ENCODE results near the gene SMIM44. TPM values are rescaled to one million over a fixed set of nuclear protein-coding genes. Genes with fewer than 3 reads are reported as not detected.
A peak's percentile ranks its signal among the peaks of the same experiment; 100 is the strongest.

The SMIM44 gene
- total and polyA plus RNA-seq, 2 donors (not counting 1 experiment from before 2014, with no cell fraction given) = not detected

DNA sequence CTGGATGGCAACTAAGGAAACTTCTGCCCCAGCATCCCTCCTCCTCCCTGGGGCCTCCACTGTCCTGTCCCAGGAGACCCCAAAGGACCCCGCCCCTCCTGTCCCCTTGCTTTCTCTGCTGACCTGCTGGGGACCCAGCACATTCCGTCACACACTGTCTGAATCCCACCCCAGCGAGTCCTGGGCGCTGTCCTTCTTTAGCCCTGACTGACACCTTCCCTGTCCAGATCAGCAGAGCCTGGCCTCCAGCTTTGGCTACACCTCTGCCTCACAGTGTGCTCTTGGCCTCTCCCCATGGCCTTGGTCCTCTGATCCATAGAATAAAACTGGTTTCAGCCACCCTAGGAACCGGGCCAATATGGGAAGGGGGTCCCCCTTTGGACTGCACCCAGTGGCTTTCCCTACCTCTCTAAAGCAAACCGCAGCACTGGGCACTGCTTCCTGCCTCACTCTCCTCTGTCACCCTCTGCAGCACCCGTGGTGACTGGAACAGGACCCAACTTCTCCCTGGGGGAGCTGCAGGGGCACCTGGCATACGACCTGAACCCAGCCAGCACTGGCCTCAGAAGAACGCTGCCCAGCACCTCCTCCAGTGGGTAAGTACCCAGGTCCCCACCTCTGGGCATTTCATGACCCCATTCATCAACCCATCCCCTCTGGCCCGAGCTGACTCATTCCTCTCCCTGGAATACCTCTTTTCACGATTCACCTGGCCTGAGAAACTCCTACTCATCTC lies 49.3 kb downstream of the SMIM44 start:
- H2AFZ ChIP-seq (ENCODE audit: insufficient read depth, low read depth, low read length, poor library complexity, severe bottlenecking) = peak overlapping the region; percentile 94
- peak overlapping the region in 1 of 2 donors; percentile 96 for H3K27ac ChIP-seq (ENCODE audit: low read length in 2 of 2)
- TF ChIP-seq, protein P1, sequence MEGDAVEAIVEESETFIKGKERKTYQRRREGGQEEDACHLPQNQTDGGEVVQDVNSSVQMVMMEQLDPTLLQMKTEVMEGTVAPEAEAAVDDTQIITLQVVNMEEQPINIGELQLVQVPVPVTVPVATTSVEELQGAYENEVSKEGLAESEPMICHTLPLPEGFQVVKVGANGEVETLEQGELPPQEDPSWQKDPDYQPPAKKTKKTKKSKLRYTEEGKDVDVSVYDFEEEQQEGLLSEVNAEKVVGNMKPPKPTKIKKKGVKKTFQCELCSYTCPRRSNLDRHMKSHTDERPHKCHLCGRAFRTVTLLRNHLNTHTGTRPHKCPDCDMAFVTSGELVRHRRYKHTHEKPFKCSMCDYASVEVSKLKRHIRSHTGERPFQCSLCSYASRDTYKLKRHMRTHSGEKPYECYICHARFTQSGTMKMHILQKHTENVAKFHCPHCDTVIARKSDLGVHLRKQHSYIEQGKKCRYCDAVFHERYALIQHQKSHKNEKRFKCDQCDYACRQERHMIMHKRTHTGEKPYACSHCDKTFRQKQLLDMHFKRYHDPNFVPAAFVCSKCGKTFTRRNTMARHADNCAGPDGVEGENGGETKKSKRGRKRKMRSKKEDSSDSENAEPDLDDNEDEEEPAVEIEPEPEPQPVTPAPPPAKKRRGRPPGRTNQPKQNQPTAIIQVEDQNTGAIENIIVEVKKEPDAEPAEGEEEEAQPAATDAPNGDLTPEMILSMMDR (IDR thresholded peaks at IDR 0.05) = no peak
- TF ChIP-seq EZH2 (IDR thresholded peaks at IDR 0.05; ENCODE audit: borderline replicate concordance, insufficient read depth, low read depth, low read length, poor library complexity, severe bottlenecking) = no peak
- Mint-ChIP-seq H3K4me3 (peak overlapping the region; percentile 100), H3K9me3 (ENCODE audit: insufficient read depth) (no peaks in the 10 kb centered on the region), H3K27me3 (no peaks in the 10 kb centered on the region), H3K27ac (peak overlapping the region; percentile 99), H3K4me1 (peaks cover 13% of the 10 kb centered on the region)
- intact Hi-C loops (cut with micrococcal nuclease) = loop anchor here (2.0 kb wide), 1 partner anchor 73 kb away; no protein-coding TSS in a partner anchor
- H3K4me1 ChIP-seq (ENCODE audit: control insufficient read depth in 2 of 2, insufficient read depth in 2 of 2, low read length in 2 of 2) = peaks cover 9 to 22% of the 10 kb centered on the region in 2 donors
- 90% methylated on average over 11 of the region's 11 CpGs for WGBS (ENCODE audit: insufficient coverage)
- H3K36me3 ChIP-seq (replicated peaks in 1 of 2; ENCODE audit: control extremely low read depth in 1 of 2, control insufficient read depth in 1 of 2, extremely low read depth in 1 of 2, insufficient read depth in 2 of 2, low read length in 1 of 2) = no peaks in the 10 kb centered on the region
- no peaks in the 10 kb centered on the region for H4K20me1 ChIP-seq (ENCODE audit: control insufficient read depth, insufficient read depth, low read length, poor library complexity, severe bottlenecking)
- POLR2A ChIA-PET = no interaction called here
- H3K27me3 ChIP-seq (replicated peaks in 1 of 4; ENCODE audit: control extremely low read depth in 1 of 4, control insufficient read depth in 3 of 4, insufficient read depth in 4 of 4, low read length in 3 of 4) = no peaks in the 10 kb centered on the region
- peak overlapping the region; percentile 81 for H3K9ac ChIP-seq (ENCODE audit: low read length)
- H3K79me2 ChIP-seq (ENCODE audit: control insufficient read depth, insufficient read depth, low read length) = peaks cover 14% of the 10 kb centered on the region
- peaks cover 0 to 6% (median 0%) of the 10 kb centered on the region in 3 donors for H3K9me3 ChIP-seq (ENCODE audit: control extremely low read depth in 1 of 3, control insufficient read depth in 2 of 3, insufficient read depth in 1 of 3, low read length in 2 of 3)
- ATAC-seq (ENCODE audit: low read depth) (no peak), DNase-seq (no peak)
- peak overlapping the region; percentile 90 for H3K4me2 ChIP-seq (replicated peaks; ENCODE audit: low read depth, low read length, poor library complexity, severe bottlenecking)
- H3K4me3 ChIP-seq (ENCODE audit: control extremely low read depth in 1 of 5, extremely low read depth in 1 of 5, insufficient read depth in 1 of 5, low read depth in 2 of 5, low read length in 4 of 5) = peak overlapping the region in 3 of 5 experiments; percentile 69 to 79 (median 78)
- CTCF ChIA-PET = interaction anchor here (0.6 to 1.4 kb wide), 4 partner anchors 13 to 151 kb away, joined by 3 to 4 read pairs (median 3); no protein-coding TSS in a partner anchor

DNA sequence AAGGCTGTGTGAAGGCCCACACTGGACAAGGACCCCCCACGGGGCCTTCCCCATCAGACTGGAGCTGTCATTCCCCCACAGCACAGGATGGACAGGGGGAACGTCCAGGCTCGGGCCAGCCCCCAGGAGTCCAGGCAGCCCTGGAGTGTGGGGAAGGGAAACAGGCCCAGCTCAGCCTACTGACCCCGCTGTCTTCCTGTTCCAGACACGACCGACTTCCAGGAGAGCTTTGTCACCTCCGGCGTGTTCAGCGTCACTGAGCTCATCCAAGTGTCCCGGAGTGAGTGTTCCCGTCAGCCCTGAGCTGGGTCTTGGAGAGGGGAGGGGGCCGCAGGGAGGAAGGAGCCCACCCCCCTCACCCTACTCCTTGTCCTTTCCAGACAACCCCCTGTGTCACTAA lies 49.9 kb downstream of the SMIM44 start:
- Histone ChIP-seq H3K4me3 (ENCODE audit: control extremely low read depth in 1 of 5, extremely low read depth in 1 of 5, insufficient read depth in 1 of 5, low read depth in 2 of 5, low read length in 4 of 5) (no peak overlapping the region), H3K4me2 (replicated peaks; ENCODE audit: low read depth, low read length, poor library complexity, severe bottlenecking) (no peak overlapping the region), H3K27ac (ENCODE audit: low read length in 2 of 2) (no peak overlapping the region), H3K27me3 (replicated peaks in 1 of 4; ENCODE audit: control extremely low read depth in 1 of 4, control insufficient read depth in 3 of 4, insufficient read depth in 4 of 4, low read length in 3 of 4) (no peaks in the 10 kb centered on the region), H3K79me2 (ENCODE audit: control insufficient read depth, insufficient read depth, low read length) (peaks cover 14% of the 10 kb centered on the region), H4K20me1 (ENCODE audit: control insufficient read depth, insufficient read depth, low read length, poor library complexity, severe bottlenecking) (no peaks in the 10 kb centered on the region), H3K4me1 (ENCODE audit: control insufficient read depth in 2 of 2, insufficient read depth in 2 of 2, low read length in 2 of 2) (peaks cover 14 to 28% of the 10 kb centered on the region in 2 donors), H3K9ac (ENCODE audit: low read length) (no peak overlapping the region), H3K36me3 (replicated peaks in 1 of 2; ENCODE audit: control extremely low read depth in 1 of 2, control insufficient read depth in 1 of 2, extremely low read depth in 1 of 2, insufficient read depth in 2 of 2, low read length in 1 of 2) (no peaks in the 10 kb centered on the region), H3K9me3 (ENCODE audit: control extremely low read depth in 1 of 3, control insufficient read depth in 2 of 3, insufficient read depth in 1 of 3, low read length in 2 of 3) (peaks cover 0 to 6% (median 0%) of the 10 kb centered on the region in 3 donors), H2AFZ (ENCODE audit: insufficient read depth, low read depth, low read length, poor library complexity, severe bottlenecking) (no peak overlapping the region)
- CTCF ChIA-PET = interaction anchor here (0.6 to 1.3 kb wide), 2 partner anchors 106 to 151 kb away, joined by 3 to 4 read pairs; no protein-coding TSS in a partner anchor
- TF ChIP-seq, protein P1 (IDR thresholded peaks at IDR 0.05) = no peak
- no peak for TF ChIP-seq EZH2 (IDR thresholded peaks at IDR 0.05; ENCODE audit: borderline replicate concordance, insufficient read depth, low read depth, low read length, poor library complexity, severe bottlenecking)
- POLR2A ChIA-PET = no interaction called here
- Mint-ChIP-seq H3K27me3 (no peaks in the 10 kb centered on the region), H3K4me3 (no peak overlapping the region), H3K27ac (no peak overlapping the region), H3K9me3 (ENCODE audit: insufficient read depth) (no peaks in the 10 kb centered on the region), H3K4me1 (peaks cover 18% of the 10 kb centered on the region)
- DNase-seq (no peak), ATAC-seq (ENCODE audit: low read depth) (no peak)
- intact Hi-C loops (cut with micrococcal nuclease) = no loop called here
- WGBS (ENCODE audit: insufficient coverage) = 95% methylated on average over 8 of the region's 12 CpGs

Measured in B cell (primary cell).